Activated T-cell treated with anti-CD3 and anti-CD28 coated beads, Interleukin-2, amount 50 U/mL, for 72 hours (primary cell): Measurements from ENCODE around the gene LCNL1. TPM values are rescaled to one million over a fixed set of nuclear protein-coding genes. Genes with fewer than 3 reads are reported as not detected.
A peak's percentile ranks its signal among the peaks of the same experiment; 100 is the strongest.

Experiments
- ATAC-seq, 2 donors: fragments of 150-1000 bp; cut with Tn5 transposase; replicated peaks in 1 of 2; 2 replicates each; pipeline ENCODE4 v1.10.0; 2021; ENCODE audit warnings: moderate library complexity in 2 of 2, mild to moderate bottlenecking in 1 of 2
- DNase-seq, 2 donors: peaks; one replicate each; pipeline ENCODE4 v3.0.0; 2021 to 2022; ENCODE audit warnings: mixed read lengths in 1 of 2
- H3K27ac Mint-ChIP-seq: one replicate; pipeline ENCODE4 v1.8.0; 2022; ENCODE audit warnings: mild to moderate bottlenecking, moderate library complexity, mixed read lengths
- H3K27me3 Mint-ChIP-seq: one replicate; pipeline ENCODE4 v1.8.0; 2022; ENCODE audit warnings: low read depth, mixed read lengths
- H3K36me3 Mint-ChIP-seq, 2 donors: one replicate each; pipeline ENCODE4 v1.8.0; 2022; ENCODE audit warnings: mixed read lengths in 2 of 2, mild to moderate bottlenecking in 1 of 2; ENCODE audit not compliant: insufficient read depth in 2 of 2
- H3K4me1 Mint-ChIP-seq: one replicate; pipeline ENCODE4 v1.8.0; 2022; ENCODE audit warnings: low read depth, mixed read lengths
- H3K4me3 Mint-ChIP-seq, 2 donors: one replicate each; pipeline ENCODE4 v1.8.0; 2022; ENCODE audit warnings: mild to moderate bottlenecking in 2 of 2, mixed read lengths in 2 of 2, moderate library complexity in 2 of 2
- H3K9me3 Mint-ChIP-seq, 2 donors: one replicate each; pipeline ENCODE4 v1.8.0; 2022; ENCODE audit warnings: mixed read lengths in 2 of 2
- total RNA-seq, 2 donors: library from RNA; stranded (reverse); gene quantifications; one replicate each; pipeline ENCODE4 v1.2.3, GENCODE V29; 2022

Gene LCNL1
- total RNA-seq, 2 donors from 2014 or later: not detected

GRCh38 chr9:136990242-136990911, 7.6 kb downstream of the LCNL1 start:
- peak overlapping the region; percentile 26 for H3K27ac Mint-ChIP-seq

GRCh38 chr9:136991993-136992818, 9.4 kb downstream of the LCNL1 start, which contains the start of gene PAXX:
Gene PAXX, plus strand, starts transcription at chr9:136992422. Its CDS starts 22 bp downstream, at chr9:136992444.
- peak; percentile 90 to 93 for ATAC-seq
- peak within 1 kb of the TSS; percentile 54 for H3K27ac Mint-ChIP-seq
- H3K4me1 Mint-ChIP-seq: peaks cover 22% of the 10 kb centered on the region
- H3K4me3 Mint-ChIP-seq: peak within 1 kb of the TSS; percentile 85 to 88
- H3K36me3 Mint-ChIP-seq: no peaks in the 10 kb centered on the region
- DNase-seq: peak; percentile 96 to 99
- no peaks in the 10 kb centered on the region for H3K9me3 Mint-ChIP-seq
- H3K27me3 Mint-ChIP-seq: no peaks in the 10 kb centered on the region

More at GRCh38 chr9:136990242-136990911, 7.6 kb downstream of the LCNL1 start:
- peaks cover 5% of the 10 kb centered on the region for H3K27me3 Mint-ChIP-seq
- DNase-seq: no peak
- H3K4me3 Mint-ChIP-seq: peak overlapping the region in 1 of 2 donors; percentile 11
- no peaks in the 10 kb centered on the region for H3K9me3 Mint-ChIP-seq
- H3K36me3 Mint-ChIP-seq: no peaks in the 10 kb centered on the region
- H3K4me1 Mint-ChIP-seq: peaks cover 15% of the 10 kb centered on the region
- ATAC-seq: no peak

DNA sequence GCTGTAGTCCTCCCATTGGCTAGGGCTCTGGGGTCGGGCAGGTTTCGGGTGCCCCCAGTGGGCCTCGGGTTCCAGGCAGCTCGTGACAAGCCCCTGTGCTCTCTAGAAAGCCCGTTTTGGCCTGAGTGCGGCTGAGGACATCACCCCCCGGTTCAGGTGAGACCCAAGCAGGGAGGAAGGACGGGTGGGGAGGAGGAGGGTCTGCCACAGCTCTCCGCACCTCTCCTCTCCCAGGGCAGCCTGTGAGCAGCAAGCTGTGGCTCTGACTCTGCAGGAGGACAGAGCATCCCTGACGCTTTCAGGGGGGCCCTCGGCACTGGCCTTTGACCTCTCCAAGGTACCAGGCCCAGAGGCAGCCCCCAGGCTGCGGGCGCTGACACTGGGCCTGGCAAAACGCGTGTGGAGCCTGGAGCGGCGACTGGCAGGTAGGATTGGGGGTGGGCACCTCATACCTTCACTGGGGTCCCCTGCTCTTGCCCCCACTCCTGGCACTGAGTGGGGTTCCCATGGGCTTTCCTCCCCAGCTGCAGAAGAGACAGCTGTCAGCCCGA, 10.1 kb downstream of the LCNL1 start:
- Mint-ChIP-seq H3K27ac (no peak overlapping the region), H3K9me3 (no peaks in the 10 kb centered on the region), H3K27me3 (peaks cover 4% of the 10 kb centered on the region), H3K36me3 (no peaks in the 10 kb centered on the region), H3K4me3 (peak overlapping the region; percentile 85 to 88), H3K4me1 (peaks cover 29% of the 10 kb centered on the region)
- ATAC-seq (no peak), DNase-seq (no peak)

- Mint-ChIP-seq H3K27ac (no peak overlapping the region), H3K9me3 (no peaks in the 10 kb centered on the region), H3K27me3 (peaks cover 10% of the 10 kb centered on the region), H3K4me3 (peak overlapping the region; percentile 85 to 88), H3K36me3 (no peaks in the 10 kb centered on the region), H3K4me1 (peaks cover 43% of the 10 kb centered on the region)
- ATAC-seq: no peak
- no peak for DNase-seq
Measured at GRCh38 chr9:136994180-136994887, 11.5 kb downstream of the LCNL1 start.

GRCh38 chr9:136994888-136995230, 12.1 kb downstream of the LCNL1 start:
- peaks cover 46% of the 10 kb centered on the region for H3K4me1 Mint-ChIP-seq
- ATAC-seq (no peak), DNase-seq (no peak)
- peaks cover 10% of the 10 kb centered on the region for H3K27me3 Mint-ChIP-seq
- H3K36me3 Mint-ChIP-seq: no peaks in the 10 kb centered on the region
- H3K4me3 Mint-ChIP-seq: no peak overlapping the region
- H3K27ac Mint-ChIP-seq: no peak overlapping the region
- no peaks in the 10 kb centered on the region for H3K9me3 Mint-ChIP-seq

GRCh38 chr9:136995362-136995761, 12.6 kb downstream of the LCNL1 start:
- Mint-ChIP-seq H3K4me3 (no peak overlapping the region), H3K4me1 (peaks cover 51% of the 10 kb centered on the region), H3K27me3 (peaks cover 10% of the 10 kb centered on the region), H3K36me3 (no peaks in the 10 kb centered on the region), H3K9me3 (no peaks in the 10 kb centered on the region), H3K27ac (no peak overlapping the region)
- ATAC-seq: no peak
- no peak for DNase-seq

DNA sequence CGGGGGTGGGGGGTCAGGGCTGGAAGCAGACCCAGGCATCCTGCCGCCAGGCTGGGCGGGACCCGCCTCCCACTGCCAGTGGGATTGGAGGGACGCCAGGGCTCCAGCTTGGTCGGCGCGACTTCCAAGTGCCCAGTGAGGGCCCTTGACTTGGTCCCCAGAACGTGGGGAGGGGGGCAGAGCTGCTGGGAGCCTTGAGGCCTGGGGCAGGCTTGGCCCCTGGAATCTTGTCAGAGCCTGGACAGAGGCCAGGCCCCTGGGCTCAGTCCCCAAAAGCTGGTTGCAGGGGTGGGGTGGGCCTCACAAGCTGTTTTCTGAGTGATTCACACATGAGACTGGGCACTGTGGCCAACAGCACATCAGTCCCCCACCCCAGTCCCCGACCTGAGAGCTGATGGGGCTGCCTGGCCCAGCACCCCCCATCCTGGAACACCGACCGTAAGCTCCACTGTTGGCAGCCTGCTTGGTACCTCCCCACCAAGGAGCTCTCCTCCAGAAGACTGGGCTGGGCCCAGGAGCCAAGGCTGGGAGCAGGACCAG, 13.0 kb downstream of the LCNL1 start:
- no peak for ATAC-seq
- DNase-seq: no peak
- no peak overlapping the region for H3K27ac Mint-ChIP-seq
- no peaks in the 10 kb centered on the region for H3K36me3 Mint-ChIP-seq
- peaks cover 10% of the 10 kb centered on the region for H3K27me3 Mint-ChIP-seq
- no peaks in the 10 kb centered on the region for H3K9me3 Mint-ChIP-seq
- peak overlapping the region; percentile 49 to 52 for H3K4me3 Mint-ChIP-seq
- H3K4me1 Mint-ChIP-seq: peaks cover 56% of the 10 kb centered on the region

GRCh38 chr9:136996361-136997292, 13.8 kb downstream of the LCNL1 start, which contains the start of gene CLIC3:
Gene CLIC3, minus strand, starts transcription at chr9:136996568. Its CDS starts 25 bp downstream, at chr9:136996543.
- ATAC-seq (no peak), DNase-seq (peak; percentile 35 to 40)

GRCh38 chr9:136997371-136997770, 14.6 kb downstream of the LCNL1 start:
- no peaks in the 10 kb centered on the region for H3K36me3 Mint-ChIP-seq
- no peak overlapping the region for H3K27ac Mint-ChIP-seq
- H3K27me3 Mint-ChIP-seq: peaks cover 10% of the 10 kb centered on the region
- H3K9me3 Mint-ChIP-seq: no peaks in the 10 kb centered on the region
- H3K4me3 Mint-ChIP-seq: peak overlapping the region; percentile 53
- ATAC-seq: no peak
- H3K4me1 Mint-ChIP-seq: peaks cover 51% of the 10 kb centered on the region
- no peak for DNase-seq

More at GRCh38 chr9:136996361-136997292, 13.8 kb downstream of the LCNL1 start, which contains the start of gene CLIC3:
- Mint-ChIP-seq H3K27me3 (peaks cover 10% of the 10 kb centered on the region), H3K4me3 (peak within 1 kb of the TSS; percentile 49 to 52), H3K36me3 (no peaks in the 10 kb centered on the region), H3K9me3 (no peaks in the 10 kb centered on the region), H3K27ac (no peak within 1 kb of the TSS), H3K4me1 (peaks cover 53% of the 10 kb centered on the region)

DNA sequence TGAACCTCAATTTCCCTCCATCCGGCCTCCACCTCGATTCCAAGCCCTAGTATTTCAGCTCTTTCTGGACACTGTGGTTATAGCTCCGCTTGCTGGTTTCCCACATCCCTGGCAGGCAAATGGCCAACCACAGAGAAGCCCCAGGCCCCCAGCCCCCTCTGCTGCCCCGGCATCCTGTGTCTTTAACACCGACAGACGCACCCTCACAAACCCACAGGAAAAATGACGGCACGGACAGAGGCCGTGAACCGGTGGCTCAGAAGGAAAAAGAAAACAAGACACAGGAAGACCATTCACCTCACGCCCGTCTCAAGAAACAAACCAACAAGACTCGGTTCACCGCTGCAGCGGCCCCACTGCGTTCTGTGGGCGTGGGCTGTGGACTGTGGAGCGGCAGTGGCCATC, 15.0 kb downstream of the LCNL1 start:
- ATAC-seq (no peak), DNase-seq (no peak)
- no peaks in the 10 kb centered on the region for H3K9me3 Mint-ChIP-seq
- peaks cover 10% of the 10 kb centered on the region for H3K27me3 Mint-ChIP-seq
- H3K27ac Mint-ChIP-seq: no peak overlapping the region
- no peaks in the 10 kb centered on the region for H3K36me3 Mint-ChIP-seq
- H3K4me1 Mint-ChIP-seq: peaks cover 51% of the 10 kb centered on the region
- H3K4me3 Mint-ChIP-seq: peak overlapping the region; percentile 53

DNA sequence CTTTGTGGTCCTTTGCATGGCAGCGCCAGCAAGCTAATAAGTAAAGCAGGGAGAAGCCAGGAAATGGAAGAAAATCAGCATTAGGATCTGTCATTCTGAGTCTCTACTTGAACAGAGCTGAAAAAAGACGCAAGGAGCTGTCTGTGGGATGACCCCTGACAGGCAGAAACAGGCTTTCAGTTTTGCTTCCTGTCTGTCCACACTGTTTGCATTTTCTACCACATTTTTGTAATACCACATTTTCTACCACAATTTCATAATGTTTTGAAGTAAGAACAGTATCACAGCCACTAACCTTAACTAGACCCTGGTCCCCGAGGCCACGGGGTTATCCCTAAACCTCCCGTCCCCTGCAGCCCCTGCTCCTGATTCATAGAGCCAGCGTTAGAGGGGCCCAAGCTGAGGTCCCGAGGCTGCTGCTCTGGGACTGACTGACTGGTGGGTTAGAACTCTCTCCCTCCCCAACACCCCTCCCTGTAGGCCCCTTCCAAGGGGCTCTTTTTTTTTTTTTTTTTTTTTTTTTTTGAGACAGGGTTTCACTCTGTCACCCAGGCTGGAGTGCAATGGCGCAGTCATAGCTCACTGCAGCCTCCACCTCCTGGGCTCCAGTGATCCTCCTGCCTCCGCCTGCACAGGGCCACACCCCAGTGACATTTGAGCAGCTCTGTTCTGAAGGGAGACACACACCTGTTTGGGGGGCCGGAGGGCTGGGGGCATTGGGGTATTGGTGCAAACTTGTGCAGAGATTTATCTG, 17.6 kb downstream of the LCNL1 start:
- no peaks in the 10 kb centered on the region for H3K9me3 Mint-ChIP-seq
- H3K27me3 Mint-ChIP-seq: peaks cover 10% of the 10 kb centered on the region
- peak; percentile 84 to 86 for ATAC-seq
- peak; percentile 62 to 73 for DNase-seq
- H3K4me1 Mint-ChIP-seq: peaks cover 42% of the 10 kb centered on the region
- H3K36me3 Mint-ChIP-seq: no peaks in the 10 kb centered on the region
- H3K4me3 Mint-ChIP-seq: peak overlapping the region; percentile 59 to 60
- H3K27ac Mint-ChIP-seq: peak overlapping the region; percentile 82
